IMR-90 (cell line): ENCODE measurements around the gene HTT. TPM values are rescaled to one million over a fixed set of nuclear protein-coding genes. Genes with fewer than 3 reads are reported as not detected.

Experiments used
- ATAC-seq: fragments of 200-7000 bp; cut with Tn5 transposase; 2 replicates; pipeline ENCODE4 v1.9.1; 2020; ENCODE audit warnings: low read depth, mild to moderate bottlenecking, moderate library complexity
- BruUV-seq: library from RNA; stranded (reverse); fragments of 400-500 nt; replicated peaks from 2 replicates; lab custom pipeline; 2021; lab: Mats Ljungman, UMichigan
- CTCF ChIA-PET: fragments of 300-600 bp; formaldehyde crosslinking; extraction: SDS; loops from one replicate; lab custom pipeline; 2021; ENCODE audit warnings: antibody characterized with exemption; lab: Yijun Ruan, JAX
- POLR2A ChIA-PET: fragments of 300-600 bp; sonication (Branson Sonifier 250); formaldehyde crosslinking; loops from one replicate; lab custom pipeline; 2022; ENCODE audit warnings: antibody characterized with exemption; ENCODE audit not compliant: unreplicated experiment; lab: Charles Lee
- DNase-seq: peaks from one replicate; pipeline ENCODE4 v3.0.0; 2013
- H2AFZ ChIP-seq: replicated peaks from 2 replicates; pipeline ENCODE3; 2013; ENCODE audit warnings: low read length, mild to moderate bottlenecking; ENCODE audit not compliant: poor library complexity
- H2AK5ac ChIP-seq: 2 replicates; pipeline ENCODE4 v1.6.1; 2013; ENCODE audit warnings: low read depth, low read length, inconsistent platforms
- H2AK9ac ChIP-seq: replicated peaks from 2 replicates; pipeline ENCODE3; 2013; ENCODE audit warnings: mild to moderate bottlenecking, low read depth, low read length, moderate library complexity; ENCODE audit not compliant: poor library complexity
- H2BK120ac ChIP-seq: 2 replicates; pipeline ENCODE4 v1.6.1; 2013; ENCODE audit warnings: low read depth, low read length, inconsistent platforms
- H2BK15ac ChIP-seq: 3 replicates; pipeline ENCODE4 v1.6.1; 2013; ENCODE audit warnings: low read depth, low read length, inconsistent platforms
- H2BK20ac ChIP-seq: 2 replicates; pipeline ENCODE4 v1.6.1; 2013; ENCODE audit warnings: low read depth, mild to moderate bottlenecking, inconsistent platforms, low read length, moderate library complexity
- H2BK5ac ChIP-seq: 2 replicates; pipeline ENCODE4 v1.6.1; 2013; ENCODE audit warnings: mild to moderate bottlenecking, low read depth, low read length, inconsistent platforms; ENCODE audit not compliant: poor library complexity, severe bottlenecking
- H3K14ac ChIP-seq: replicated peaks from 2 replicates; pipeline ENCODE4 v1.6.1; 2013; ENCODE audit warnings: low read depth, low read length, inconsistent platforms
- H3K18ac ChIP-seq: 2 replicates; pipeline ENCODE4 v1.6.1; 2013; ENCODE audit warnings: low read depth, low read length, control low read depth
- H3K23ac ChIP-seq: 2 replicates; pipeline ENCODE4 v1.6.1; 2013; ENCODE audit warnings: low read depth, low read length, inconsistent platforms
- H3K27ac ChIP-seq: 2 replicates; pipeline ENCODE4 v1.5.1; 2013; ENCODE audit warnings: mild to moderate bottlenecking, control low read depth, low read length; ENCODE audit not compliant: insufficient read depth
- H3K27me3 ChIP-seq: 2 replicates; pipeline ENCODE4 v1.6.1; 2013; ENCODE audit warnings: low read length; ENCODE audit not compliant: control insufficient read depth, insufficient read depth
- H3K36me3 ChIP-seq: 2 replicates; pipeline ENCODE4 v1.6.1; 2013; ENCODE audit warnings: low read length, mixed read lengths; ENCODE audit not compliant: control insufficient read depth, insufficient read depth
- H3K4ac ChIP-seq: 2 replicates; pipeline ENCODE4 v1.6.1; 2013; ENCODE audit warnings: low read depth, low read length, inconsistent platforms
- H3K4me1 ChIP-seq: 2 replicates; pipeline ENCODE4 v1.6.1; 2013; ENCODE audit warnings: low read length, mixed read lengths; ENCODE audit not compliant: control insufficient read depth, insufficient read depth
- H3K4me2 ChIP-seq: 2 replicates; pipeline ENCODE4 v1.6.1; 2013; ENCODE audit warnings: low read depth, mild to moderate bottlenecking, control low read depth, low read length, moderate library complexity
- H3K4me3 ChIP-seq: 2 replicates; pipeline ENCODE4 v1.5.1; 2013; ENCODE audit warnings: low read depth, mild to moderate bottlenecking, control low read depth, low read length, moderate library complexity; ENCODE audit not compliant: insufficient read depth
- H3K56ac ChIP-seq: 2 replicates; pipeline ENCODE4 v1.6.1; 2013; ENCODE audit warnings: low read length, inconsistent platforms; ENCODE audit not compliant: insufficient read depth; ENCODE audit errors: extremely low read depth
- H3K79me1 ChIP-seq, 2 experiments: 2 replicates each; pipeline ENCODE4 v1.6.1; 2013; ENCODE audit warnings: low read length in 2 of 2, inconsistent platforms in 1 of 2, low read depth in 1 of 2
- H3K9ac ChIP-seq: 2 replicates; pipeline ENCODE4 v1.6.1; 2013; ENCODE audit warnings: low read depth, low read length, control low read depth
- H3K9me1 ChIP-seq: 2 replicates; pipeline ENCODE4 v1.6.1; 2013; ENCODE audit warnings: low read length, inconsistent platforms; ENCODE audit not compliant: insufficient read depth
- H3K9me3 ChIP-seq: 2 replicates; pipeline ENCODE4 v1.6.1; 2013; ENCODE audit warnings: low read length; ENCODE audit not compliant: control insufficient read depth, insufficient read depth
- H4K20me1 ChIP-seq: 2 replicates; pipeline ENCODE4 v1.6.1; 2013; ENCODE audit warnings: low read length, inconsistent platforms; ENCODE audit not compliant: insufficient read depth
- H4K5ac ChIP-seq: 2 replicates; pipeline ENCODE4 v1.6.1; 2013; ENCODE audit warnings: mild to moderate bottlenecking, low read depth, low read length, control low read depth
- H4K8ac ChIP-seq, 2 experiments: 2 replicates each; pipeline ENCODE4 v1.6.1; 2013; ENCODE audit warnings: low read depth in 2 of 2, low read length in 2 of 2, control low read depth in 1 of 2, inconsistent platforms in 1 of 2
- H4K91ac ChIP-seq: 2 replicates; pipeline ENCODE4 v1.6.1; 2013; ENCODE audit warnings: low read depth, low read length, inconsistent platforms; ENCODE audit not compliant: insufficient read depth
- BHLHE40 ChIP-seq: fragments of 150-350 bp; IDR thresholded peaks from 2 replicates; pipeline ENCODE4 v1.6.1; 2016; ENCODE audit warnings: mild to moderate bottlenecking, low read depth, low read length
- CEBPB ChIP-seq: IDR thresholded peaks from 2 replicates; pipeline ENCODE4 v1.6.1; 2012; ENCODE audit warnings: low read depth, low read length, improper control_type of control experiment
- CHD1 ChIP-seq: IDR thresholded peaks from 2 replicates; pipeline ENCODE4 v1.6.1; 2012; ENCODE audit warnings: low read depth, low read length, improper control_type of control experiment
- MXI1 ChIP-seq: IDR thresholded peaks from 2 replicates; pipeline ENCODE4 v1.6.1; 2012; ENCODE audit warnings: low read depth, mild to moderate bottlenecking, low read length, moderate library complexity, borderline replicate concordance
- POLR2A ChIP-seq: IDR thresholded peaks from 2 replicates; pipeline ENCODE4 v1.6.1; 2012; ENCODE audit warnings: mild to moderate bottlenecking, low read depth, low read length
- RAD21 ChIP-seq: IDR thresholded peaks from 2 replicates; pipeline ENCODE4 v1.6.1; 2012; ENCODE audit warnings: low read length, improper control_type of control experiment
- RCOR1 ChIP-seq: IDR thresholded peaks from 2 replicates; pipeline ENCODE4 v1.6.1; 2012; ENCODE audit warnings: mild to moderate bottlenecking, low read length, improper control_type of control experiment; ENCODE audit not compliant: insufficient replicate concordance
- RFX5 ChIP-seq: IDR thresholded peaks from 2 replicates; pipeline ENCODE4 v1.8.0; 2012; ENCODE audit warnings: low read depth, mild to moderate bottlenecking, low read length, moderate library complexity
- SMC3 ChIP-seq: fragments of 150-350 bp; IDR thresholded peaks from 2 replicates; pipeline ENCODE4 v1.6.1; 2016; ENCODE audit warnings: low read depth, mild to moderate bottlenecking, antibody characterized with exemption, low read length, moderate library complexity
- WGBS, 2 experiments: methylation state at CpG; one replicate each; pipeline versions ENCODE4 v1.1.5 to v1.1.7; 2013; ENCODE audit warnings: missing lambda C conversion rate in 2 of 2; ENCODE audit not compliant: insufficient read length in 1 of 2; ENCODE audit errors: extremely low coverage in 2 of 2; 5-methylcytosine and 5-hydroxymethylcytosine counted together
- dilution Hi-C: fragments of 300-500 bp; cut with HindIII; formaldehyde crosslinking; loops from one replicate; pipeline ENCODE4 v1.14.3; 2018; ENCODE audit warnings: low sequenced_read_pairs; ENCODE audit not compliant: unreplicated experiment
- in situ Hi-C: fragments of 300-500 bp; cut with MboI; formaldehyde crosslinking; loops from 3 replicates; pipeline ENCODE4 v1.14.3; 2019; ENCODE audit warnings: low sequenced_read_pairs, inconsistent platforms, mixed read lengths
- intact Hi-C: fragments of 100-400 bp; cut with micrococcal nuclease; formaldehyde crosslinking; loops from 2 replicates; pipeline ENCODE4 v1.10.0; 2022
- polyA plus RNA-seq, 3 experiments: library from polyadenylated mRNA; depleted of rRNA; stranded (reverse); fragments of >200 nt; gene quantifications; 2 replicates each; pipeline ENCODE4 v1.2.3, GENCODE V29; 2012; ENCODE audit warnings: low replicate concordance in 1 of 3
- total RNA-seq: library from RNA; depleted of rRNA; stranded (reverse); fragments of >200 nt; gene quantifications from 2 replicates; pipeline ENCODE4 v1.2.3, GENCODE V29; 2012
- TF ChIP-seq, protein P1 (sequence below): conservative IDR thresholded peaks from 2 replicates; pipeline ENCODE4 v1.5.1; 2012; ENCODE audit warnings: mild to moderate bottlenecking, low read depth, low read length, improper control_type of control experiment
- TF ChIP-seq, protein P2 (sequence below): fragments of 150-350 bp; IDR thresholded peaks from 2 replicates; pipeline ENCODE4 v1.6.1; 2017; ENCODE audit warnings: mild to moderate bottlenecking, antibody characterized with exemption, low read length, low read depth
- TF ChIP-seq, protein P3 (sequence below): fragments of 150-350 bp; IDR thresholded peaks from 2 replicates; pipeline ENCODE4 v1.6.1; 2016; ENCODE audit warnings: low read depth, mild to moderate bottlenecking, low read length, moderate library complexity, borderline replicate concordance

HTT gene
- total and polyA plus RNA-seq, 2 of the 4 experiments (the other 2 are of a cell fraction): 11.6 to 14.3 TPM

DNA sequence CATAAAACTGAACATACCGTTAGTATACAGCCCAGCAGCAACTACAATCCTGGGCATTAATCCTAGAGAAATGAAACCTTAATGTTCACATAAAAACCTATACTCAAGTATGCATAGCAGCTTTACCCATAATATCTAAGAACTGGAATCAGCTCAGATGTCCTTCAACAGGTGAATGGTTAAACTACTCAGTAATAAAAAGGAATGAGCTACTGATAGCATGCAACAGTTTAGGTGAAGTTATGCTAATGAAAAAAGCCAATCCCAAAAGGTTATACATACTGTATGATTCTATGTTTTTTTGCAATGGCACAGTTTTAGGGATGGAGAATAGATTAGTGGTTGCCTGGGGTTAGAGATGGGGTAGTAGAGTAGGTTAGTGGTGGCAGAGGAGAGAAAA, 9.3 kb downstream of the HTT start:
- H4K20me1 ChIP-seq: peaks cover 45% of the 10 kb centered on the region
- H2BK120ac ChIP-seq: no peak overlapping the region
- H3K4ac ChIP-seq: no peak overlapping the region
- no peak overlapping the region for H4K5ac ChIP-seq
- no peak overlapping the region for H3K4me2 ChIP-seq
- peaks cover 16% of the 10 kb centered on the region for H3K9me1 ChIP-seq
- H3K9ac ChIP-seq: no peak overlapping the region
- no peaks in the 10 kb centered on the region for H3K4me1 ChIP-seq
- in situ Hi-C loops (no loop called here), dilution Hi-C loops (no loop called here), intact Hi-C loops (no loop called here)
- ChIA-PET CTCF (no interaction called here), POLR2A (no interaction called here)
- H2BK15ac ChIP-seq: no peak overlapping the region
- H3K23ac ChIP-seq: no peak overlapping the region
- no peaks in the 10 kb centered on the region for H3K27me3 ChIP-seq
- no peak overlapping the region for H2AFZ ChIP-seq
- no peak overlapping the region for H3K14ac ChIP-seq
- WGBS, 2 experiments: no CpG with 5 or more reads among the region's 1 CpG
- BruUV-seq: no TSS peak
- no peak for DNase-seq
- no peak overlapping the region for H2BK20ac ChIP-seq
- no peak for ATAC-seq
- no peak overlapping the region for H3K27ac ChIP-seq
- H2AK5ac ChIP-seq: no peak overlapping the region
- H4K91ac ChIP-seq: no peak overlapping the region
- H3K18ac ChIP-seq: no peak overlapping the region
- H3K9me3 ChIP-seq: no peaks in the 10 kb centered on the region
- peaks cover 38 to 68% of the 10 kb centered on the region in 2 experiments for H3K79me1 ChIP-seq
- no peak overlapping the region for H2BK5ac ChIP-seq
- H2AK9ac ChIP-seq: no peak overlapping the region
- H3K36me3 ChIP-seq: peaks cover 2% of the 10 kb centered on the region
- no peak overlapping the region for H3K4me3 ChIP-seq
- H4K8ac ChIP-seq: no peak overlapping the region
- H3K56ac ChIP-seq: no peak overlapping the region
- TF ChIP-seq SMC3: no peak
- TF ChIP-seq MXI1: no peak
- no peak for TF ChIP-seq CHD1
- TF ChIP-seq, protein P1, sequence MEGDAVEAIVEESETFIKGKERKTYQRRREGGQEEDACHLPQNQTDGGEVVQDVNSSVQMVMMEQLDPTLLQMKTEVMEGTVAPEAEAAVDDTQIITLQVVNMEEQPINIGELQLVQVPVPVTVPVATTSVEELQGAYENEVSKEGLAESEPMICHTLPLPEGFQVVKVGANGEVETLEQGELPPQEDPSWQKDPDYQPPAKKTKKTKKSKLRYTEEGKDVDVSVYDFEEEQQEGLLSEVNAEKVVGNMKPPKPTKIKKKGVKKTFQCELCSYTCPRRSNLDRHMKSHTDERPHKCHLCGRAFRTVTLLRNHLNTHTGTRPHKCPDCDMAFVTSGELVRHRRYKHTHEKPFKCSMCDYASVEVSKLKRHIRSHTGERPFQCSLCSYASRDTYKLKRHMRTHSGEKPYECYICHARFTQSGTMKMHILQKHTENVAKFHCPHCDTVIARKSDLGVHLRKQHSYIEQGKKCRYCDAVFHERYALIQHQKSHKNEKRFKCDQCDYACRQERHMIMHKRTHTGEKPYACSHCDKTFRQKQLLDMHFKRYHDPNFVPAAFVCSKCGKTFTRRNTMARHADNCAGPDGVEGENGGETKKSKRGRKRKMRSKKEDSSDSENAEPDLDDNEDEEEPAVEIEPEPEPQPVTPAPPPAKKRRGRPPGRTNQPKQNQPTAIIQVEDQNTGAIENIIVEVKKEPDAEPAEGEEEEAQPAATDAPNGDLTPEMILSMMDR: no peak
- TF ChIP-seq RAD21: no peak
- TF ChIP-seq POLR2A: no peak
- no peak for TF ChIP-seq CEBPB
- no peak for TF ChIP-seq BHLHE40
- no peak for TF ChIP-seq RFX5
- TF ChIP-seq RCOR1: no peak
- TF ChIP-seq, protein P2, sequence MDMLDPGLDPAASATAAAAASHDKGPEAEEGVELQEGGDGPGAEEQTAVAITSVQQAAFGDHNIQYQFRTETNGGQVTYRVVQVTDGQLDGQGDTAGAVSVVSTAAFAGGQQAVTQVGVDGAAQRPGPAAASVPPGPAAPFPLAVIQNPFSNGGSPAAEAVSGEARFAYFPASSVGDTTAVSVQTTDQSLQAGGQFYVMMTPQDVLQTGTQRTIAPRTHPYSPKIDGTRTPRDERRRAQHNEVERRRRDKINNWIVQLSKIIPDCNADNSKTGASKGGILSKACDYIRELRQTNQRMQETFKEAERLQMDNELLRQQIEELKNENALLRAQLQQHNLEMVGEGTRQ: no peak
- TF ChIP-seq, protein P3, sequence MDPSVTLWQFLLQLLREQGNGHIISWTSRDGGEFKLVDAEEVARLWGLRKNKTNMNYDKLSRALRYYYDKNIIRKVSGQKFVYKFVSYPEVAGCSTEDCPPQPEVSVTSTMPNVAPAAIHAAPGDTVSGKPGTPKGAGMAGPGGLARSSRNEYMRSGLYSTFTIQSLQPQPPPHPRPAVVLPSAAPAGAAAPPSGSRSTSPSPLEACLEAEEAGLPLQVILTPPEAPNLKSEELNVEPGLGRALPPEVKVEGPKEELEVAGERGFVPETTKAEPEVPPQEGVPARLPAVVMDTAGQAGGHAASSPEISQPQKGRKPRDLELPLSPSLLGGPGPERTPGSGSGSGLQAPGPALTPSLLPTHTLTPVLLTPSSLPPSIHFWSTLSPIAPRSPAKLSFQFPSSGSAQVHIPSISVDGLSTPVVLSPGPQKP: no peak
